Breast epithelium (tissue), 3 donors: ENCODE data around the gene AAR2.

Experiments used
- POLR2A ChIP-seq: fragments of 450-650 bp; IDR thresholded peaks from one replicate; pipeline ENCODE4 v1.6.1; 2016; ENCODE audit warnings: antibody characterized with exemption, mild to moderate bottlenecking, moderate library complexity
- TF ChIP-seq, protein P1 (sequence below), 3 donors: fragments of 450-650 bp; IDR thresholded peaks; one replicate each; pipeline ENCODE4 v1.5.1; 2016 to 2017; ENCODE audit warnings: antibody characterized with exemption in 3 of 3, mild to moderate bottlenecking in 3 of 3, moderate library complexity in 3 of 3

- no peak for TF ChIP-seq POLR2A
- TF ChIP-seq, protein P1, sequence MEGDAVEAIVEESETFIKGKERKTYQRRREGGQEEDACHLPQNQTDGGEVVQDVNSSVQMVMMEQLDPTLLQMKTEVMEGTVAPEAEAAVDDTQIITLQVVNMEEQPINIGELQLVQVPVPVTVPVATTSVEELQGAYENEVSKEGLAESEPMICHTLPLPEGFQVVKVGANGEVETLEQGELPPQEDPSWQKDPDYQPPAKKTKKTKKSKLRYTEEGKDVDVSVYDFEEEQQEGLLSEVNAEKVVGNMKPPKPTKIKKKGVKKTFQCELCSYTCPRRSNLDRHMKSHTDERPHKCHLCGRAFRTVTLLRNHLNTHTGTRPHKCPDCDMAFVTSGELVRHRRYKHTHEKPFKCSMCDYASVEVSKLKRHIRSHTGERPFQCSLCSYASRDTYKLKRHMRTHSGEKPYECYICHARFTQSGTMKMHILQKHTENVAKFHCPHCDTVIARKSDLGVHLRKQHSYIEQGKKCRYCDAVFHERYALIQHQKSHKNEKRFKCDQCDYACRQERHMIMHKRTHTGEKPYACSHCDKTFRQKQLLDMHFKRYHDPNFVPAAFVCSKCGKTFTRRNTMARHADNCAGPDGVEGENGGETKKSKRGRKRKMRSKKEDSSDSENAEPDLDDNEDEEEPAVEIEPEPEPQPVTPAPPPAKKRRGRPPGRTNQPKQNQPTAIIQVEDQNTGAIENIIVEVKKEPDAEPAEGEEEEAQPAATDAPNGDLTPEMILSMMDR (IDR thresholded peaks at IDR 0.05): no peak
Measured at GRCh38 chr20:36298061-36298460, 61.8 kb downstream of the AAR2 start.
